Activated B cell treated with CpG ODN at 0.5 μM for 24 hours (primary cell): ENCODE data around the gene MATK. TPM values are rescaled to one million over a fixed set of nuclear protein-coding genes. Genes with fewer than 3 reads are reported as not detected.

ENCODE experiments used
- ATAC-seq: fragments of 200-7000 bp; cut with Tn5 transposase; one replicate; pipeline ENCODE4 v1.10.0; 2021; ENCODE audit warnings: low read depth, mild to moderate bottlenecking, moderate library complexity
- CTCF ChIA-PET: fragments of 350-600 bp; sonication (Branson Sonifier 250); formaldehyde crosslinking; loops from one replicate; lab custom pipeline; 2021; ENCODE audit warnings: antibody characterized with exemption; lab: Charles Lee
- POLR2A ChIA-PET: fragments of 350-600 bp; sonication (Branson Sonifier 250); formaldehyde crosslinking; loops from one replicate; lab custom pipeline; 2021; ENCODE audit warnings: antibody characterized with exemption; lab: Charles Lee
- DNase-seq: peaks from one replicate; pipeline ENCODE4 v3.0.0; 2022
- H3K27ac Mint-ChIP-seq: one replicate; pipeline ENCODE4 v1.8.0; 2020; ENCODE audit warnings: mixed read lengths
- H3K27me3 Mint-ChIP-seq: one replicate; pipeline ENCODE4 v1.8.0; 2021; ENCODE audit warnings: mixed read lengths
- H3K36me3 Mint-ChIP-seq: one replicate; pipeline ENCODE4 v1.8.0; 2021; ENCODE audit warnings: low read depth, mixed read lengths
- H3K4me1 Mint-ChIP-seq: one replicate; pipeline ENCODE4 v1.8.0; 2021; ENCODE audit warnings: mixed read lengths
- H3K4me3 Mint-ChIP-seq: one replicate; pipeline ENCODE4 v1.8.0; 2020; ENCODE audit warnings: mild to moderate bottlenecking, mixed read lengths
- H3K9me3 Mint-ChIP-seq: one replicate; pipeline ENCODE4 v1.8.0; 2020; ENCODE audit warnings: mixed read lengths
- intact Hi-C: fragments of 100-400 bp; cut with micrococcal nuclease; formaldehyde crosslinking; loops from one replicate; pipeline ENCODE4 v1.15.1; 2024
- total RNA-seq: library from RNA; stranded (reverse); gene quantifications from 2 replicates; pipeline ENCODE4 v1.2.3, GENCODE V29; 2022
- TF ChIP-seq, protein P1 (sequence below): fragments of 200-600 bp; IDR thresholded peaks from one replicate; pipeline ENCODE4 v1.8.0; 2022; ENCODE audit warnings: antibody characterized with exemption, mild to moderate bottlenecking

Gene MATK
- total RNA-seq, 1 donor from 2014 or later: 4.8 TPM

DNA sequence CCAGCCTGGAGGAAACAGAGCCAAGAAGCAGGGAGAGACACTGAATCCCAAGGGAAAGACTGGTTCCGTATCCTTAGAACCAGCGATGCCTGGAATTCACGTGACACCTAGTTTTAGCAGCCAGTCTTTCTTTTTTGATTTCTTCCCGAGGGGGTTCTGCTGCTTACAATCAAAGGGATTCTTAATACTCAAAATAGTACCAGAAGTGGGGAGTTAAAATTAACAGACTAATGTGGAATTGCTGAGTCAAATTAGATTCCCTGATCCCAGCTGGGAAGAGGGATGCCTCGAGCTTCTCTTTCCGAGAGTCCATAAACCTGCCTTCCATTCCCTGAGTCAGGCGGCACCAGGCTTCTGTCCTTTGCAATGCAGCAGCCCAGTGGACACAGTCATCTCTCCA, 4.8 kb upstream of the MATK start:
- POLR2A ChIA-PET: no interaction called here

DNA sequence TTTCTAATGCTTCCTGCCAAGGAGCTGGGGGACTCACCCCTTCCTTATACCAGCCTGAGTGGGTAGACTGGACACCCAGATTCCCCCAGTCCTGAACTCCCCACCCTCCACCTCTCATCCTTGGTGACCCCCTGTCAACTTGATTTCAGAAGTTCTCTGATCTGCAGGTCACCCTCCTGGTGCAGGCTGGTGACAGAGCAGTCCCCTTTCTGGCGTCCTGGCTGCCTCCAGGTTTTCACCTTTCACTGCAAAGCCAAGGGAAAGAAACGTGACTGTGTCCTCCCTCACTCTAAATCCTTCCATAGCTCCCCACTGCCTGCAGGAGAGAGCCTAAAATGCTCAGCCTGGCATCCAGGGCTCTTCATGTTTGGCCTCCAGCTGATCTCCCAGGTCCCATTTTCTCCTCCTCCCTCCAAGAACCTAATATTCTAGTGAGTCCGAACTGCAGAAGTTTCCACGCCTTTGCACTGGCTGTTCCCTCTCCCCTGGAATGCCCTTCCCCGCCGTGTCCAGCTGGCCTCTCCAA, 4.1 kb upstream of the MATK start:
- no peak overlapping the region for H3K27ac Mint-ChIP-seq
- H3K36me3 Mint-ChIP-seq: no peaks in the 10 kb centered on the region
- H3K27me3 Mint-ChIP-seq: peaks cover 1% of the 10 kb centered on the region
- ATAC-seq: no peak
- TF ChIP-seq, protein P1, sequence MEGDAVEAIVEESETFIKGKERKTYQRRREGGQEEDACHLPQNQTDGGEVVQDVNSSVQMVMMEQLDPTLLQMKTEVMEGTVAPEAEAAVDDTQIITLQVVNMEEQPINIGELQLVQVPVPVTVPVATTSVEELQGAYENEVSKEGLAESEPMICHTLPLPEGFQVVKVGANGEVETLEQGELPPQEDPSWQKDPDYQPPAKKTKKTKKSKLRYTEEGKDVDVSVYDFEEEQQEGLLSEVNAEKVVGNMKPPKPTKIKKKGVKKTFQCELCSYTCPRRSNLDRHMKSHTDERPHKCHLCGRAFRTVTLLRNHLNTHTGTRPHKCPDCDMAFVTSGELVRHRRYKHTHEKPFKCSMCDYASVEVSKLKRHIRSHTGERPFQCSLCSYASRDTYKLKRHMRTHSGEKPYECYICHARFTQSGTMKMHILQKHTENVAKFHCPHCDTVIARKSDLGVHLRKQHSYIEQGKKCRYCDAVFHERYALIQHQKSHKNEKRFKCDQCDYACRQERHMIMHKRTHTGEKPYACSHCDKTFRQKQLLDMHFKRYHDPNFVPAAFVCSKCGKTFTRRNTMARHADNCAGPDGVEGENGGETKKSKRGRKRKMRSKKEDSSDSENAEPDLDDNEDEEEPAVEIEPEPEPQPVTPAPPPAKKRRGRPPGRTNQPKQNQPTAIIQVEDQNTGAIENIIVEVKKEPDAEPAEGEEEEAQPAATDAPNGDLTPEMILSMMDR: no peak
- ChIA-PET POLR2A (interaction anchor here (0.7 kb wide), 2 partner anchors 24 to 198 kb away, joined by 3 to 8 read pairs; no protein-coding TSS in a partner anchor), CTCF (no interaction called here)
- H3K4me1 Mint-ChIP-seq: peaks cover 11% of the 10 kb centered on the region
- H3K9me3 Mint-ChIP-seq: peaks cover 8% of the 10 kb centered on the region
- intact Hi-C loops: no loop called here
- H3K4me3 Mint-ChIP-seq: no peak overlapping the region
- no peak for DNase-seq

More for the DNA sequence above, 4.8 kb upstream of the MATK start:
- TF ChIP-seq, protein P1: no peak
- CTCF ChIA-PET: no interaction called here
- Mint-ChIP-seq H3K4me1 (peaks cover 8% of the 10 kb centered on the region), H3K9me3 (peaks cover 8% of the 10 kb centered on the region), H3K4me3 (no peak overlapping the region), H3K27ac (no peak overlapping the region), H3K36me3 (no peaks in the 10 kb centered on the region), H3K27me3 (peaks cover 1% of the 10 kb centered on the region)
- intact Hi-C loops: no loop called here
- DNase-seq: no peak
- ATAC-seq: no peak

DNA sequence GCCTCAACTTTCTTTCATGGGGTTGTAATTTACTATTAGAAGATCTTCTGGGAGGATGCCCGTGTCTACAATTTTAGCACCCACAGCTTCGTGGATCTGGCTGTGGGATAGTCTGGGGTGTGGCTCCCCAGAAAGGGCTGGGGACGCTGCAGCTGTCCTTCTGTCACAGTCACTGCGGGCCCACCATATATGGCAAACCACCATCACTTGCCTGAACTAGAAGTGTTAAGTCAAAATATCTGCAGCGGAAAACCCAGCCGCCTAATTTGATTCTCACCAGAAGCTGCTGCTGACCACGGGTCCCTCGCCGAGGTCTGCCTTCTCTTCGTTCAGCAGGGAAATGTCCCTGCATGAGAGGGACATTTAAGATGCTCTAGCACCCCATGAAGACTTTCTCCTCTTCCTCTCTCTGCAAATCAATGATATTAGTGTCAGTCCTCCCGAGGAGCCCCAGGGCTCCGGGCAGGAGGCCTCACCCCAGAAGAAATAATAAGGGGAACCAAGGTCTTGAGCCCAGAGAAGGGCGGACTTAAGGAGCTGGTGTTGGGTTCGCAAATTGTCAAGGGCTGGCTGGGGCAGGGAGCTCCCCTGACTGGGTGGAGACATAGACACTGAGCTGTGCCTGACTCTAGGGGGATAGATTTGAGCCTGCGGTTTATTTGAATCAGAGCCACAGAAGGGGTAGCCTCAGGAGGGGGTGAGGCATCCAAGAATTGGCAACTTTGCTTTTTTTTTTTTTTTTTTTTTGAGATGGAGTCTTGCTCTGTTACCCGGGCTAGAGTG, 3.0 kb upstream of the MATK start:
- Mint-ChIP-seq H3K27me3 (peaks cover 5% of the 10 kb centered on the region), H3K9me3 (peaks cover 8% of the 10 kb centered on the region), H3K36me3 (no peaks in the 10 kb centered on the region), H3K4me1 (peaks cover 21% of the 10 kb centered on the region), H3K4me3 (peak overlapping the region; percentile 48), H3K27ac (peak overlapping the region; percentile 46)
- ChIA-PET POLR2A (interaction anchor here (0.5 to 0.8 kb wide), 4 partner anchors 23 to 808 kb away, joined by 4 to 15 read pairs (median 6); partner anchors contain the start of gene UBXN6), CTCF (no interaction called here)
- TF ChIP-seq, protein P1: no peak
- ATAC-seq (no peak), DNase-seq (no peak)
- intact Hi-C loops: no loop called here

DNA sequence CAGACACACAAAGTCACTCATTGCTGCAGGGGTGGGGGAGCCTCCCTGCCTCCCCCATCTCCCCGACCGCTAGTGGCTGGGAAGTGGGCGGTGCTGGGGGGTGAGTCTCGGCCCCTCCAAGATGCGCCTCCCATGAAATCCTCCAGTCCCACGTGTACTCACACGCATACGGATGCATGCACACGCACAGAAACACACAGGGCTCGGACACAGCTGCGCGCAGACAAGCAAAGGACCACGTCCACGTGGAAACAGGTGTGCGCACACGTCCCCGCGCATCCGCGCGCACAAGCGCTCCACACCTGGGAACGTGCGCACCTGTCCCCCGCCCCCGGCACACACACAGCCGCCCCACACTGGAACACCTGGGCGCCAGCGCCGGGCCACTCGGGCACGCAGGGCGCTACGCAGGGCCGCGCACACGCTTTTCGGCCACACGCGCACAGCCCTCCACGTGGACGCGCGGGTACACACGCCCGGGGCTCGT, 687 bp downstream of the MATK start:
- peaks cover 13% of the 10 kb centered on the region for H3K9me3 Mint-ChIP-seq
- peak overlapping the region; percentile 75 for H3K4me3 Mint-ChIP-seq
- peaks cover 10% of the 10 kb centered on the region for H3K36me3 Mint-ChIP-seq
- intact Hi-C loops: no loop called here
- CTCF ChIA-PET: no interaction called here
- H3K4me1 Mint-ChIP-seq: peaks cover 21% of the 10 kb centered on the region
- H3K27me3 Mint-ChIP-seq: peaks cover 5% of the 10 kb centered on the region
- H3K27ac Mint-ChIP-seq: no peak overlapping the region
- ATAC-seq (peak; percentile 27), DNase-seq (no peak)
- POLR2A ChIA-PET: no interaction called here
- TF ChIP-seq, protein P1: no peak
